ENCODE data around the gene RPL22. TPM values are rescaled to one million over a fixed set of nuclear protein-coding genes. Genes with fewer than 3 reads are reported as not detected.

The RPL22 gene
- total and polyA plus RNA-seq, 2 of the 8 experiments (the other 6 are each of a cell fraction or from before 2014, with no cell fraction given): 133 to 521 TPM

GRCh38 chr1:6222636-6223035 is 23.2 kb upstream of the RPL22 start:
- Histone ChIP-seq H3K4me2 (ENCODE audit: insufficient read depth in 1 of 2, low read depth in 2 of 2, low read length in 2 of 2) (no peak overlapping the region), H4K8ac (ENCODE audit: extremely low read depth, insufficient read depth, low read length) (no peak overlapping the region), H2BK15ac (ENCODE audit: low read length) (no peak overlapping the region), H2BK120ac (replicated peaks; ENCODE audit: low read depth, low read length) (no peak overlapping the region), H2BK20ac (ENCODE audit: low read length) (no peak overlapping the region), H4K5ac (ENCODE audit: insufficient read length, low read depth, low read length) (no peak overlapping the region), H3K27me3 (replicated peaks in 1 of 4; ENCODE audit: control insufficient read depth in 3 of 4, extremely low read depth in 1 of 4, insufficient read depth in 3 of 4, low read length in 3 of 4) (no peaks in the 10 kb centered on the region), H3K9ac (replicated peaks in 1 of 4; ENCODE audit: extremely low read depth in 1 of 4, low read depth in 3 of 4, low read length in 3 of 4) (no peak overlapping the region), H2AK5ac (ENCODE audit: low read depth, low read length) (no peak overlapping the region), H3K4me3 (ENCODE audit: extremely low read depth in 1 of 4, insufficient read depth in 2 of 4, low read depth in 3 of 4, low read length in 4 of 4) (no peak overlapping the region), H3K14ac (ENCODE audit: insufficient read length) (no peak overlapping the region), H2BK5ac (ENCODE audit: low read depth, low read length) (no peak overlapping the region), H3K23ac (ENCODE audit: insufficient read length) (no peak overlapping the region), H3K79me2 (ENCODE audit: control insufficient read depth in 1 of 2, insufficient read depth in 2 of 2, low read length in 2 of 2) (0 out of 4 replicates have a peak, but pooled peaks cover 0 to 2% of the 10 kb centered on the region in 2 experiments), H3K23me2 (ENCODE audit: low read depth, low read length) (no peaks in the 10 kb centered on the region), H3K4ac (replicated peaks; ENCODE audit: insufficient read length, low read depth, low read length) (no peak overlapping the region), H3K27ac (ENCODE audit: low read depth, low read length) (no peak overlapping the region), H3K36me3 (ENCODE audit: control insufficient read depth in 2 of 4, insufficient read depth in 4 of 4, low read length in 3 of 4) (peaks cover 9 to 50% (median 26%) of the 10 kb centered on the region in 4 experiments; a peak in 7 of 8 replicates), H2BK12ac (ENCODE audit: low read depth, low read length) (no peak overlapping the region), H4K20me1 (replicated peaks in 1 of 2; ENCODE audit: control insufficient read depth in 1 of 2, insufficient read depth in 2 of 2, low read length in 2 of 2) (peaks cover 6 to 19% of the 10 kb centered on the region in 2 experiments), H4K91ac (replicated peaks; ENCODE audit: insufficient read length, low read length) (no peak overlapping the region), H3K18ac (ENCODE audit: extremely low read depth, low read length) (no peak overlapping the region), H3K56ac (replicated peaks; ENCODE audit: insufficient read length, low read depth, low read length) (no peak overlapping the region), H3K4me1 (replicated peaks in 1 of 4; ENCODE audit: control insufficient read depth in 3 of 4, insufficient read depth in 4 of 4, low read length in 3 of 4) (no peaks in the 10 kb centered on the region; a peak in 1 of 7 replicates), H2AFZ (ENCODE audit: low read length) (no peak overlapping the region), H3K9me3 (ENCODE audit: insufficient read depth in 2 of 2, low read depth in 1 of 2, low read length in 1 of 2) (no peaks in the 10 kb centered on the region), H3K79me1 (ENCODE audit: low read depth, low read length) (peaks cover 5% of the 10 kb centered on the region)
- POLR2A ChIA-PET (ENCODE audit: partially characterized antibody): interaction anchor here (1.6 to 5.1 kb wide), 5 partner anchors 8 to 20 kb away, joined by 5 to 28 read pairs (median 8); no protein-coding TSS in a partner anchor
- DNase-seq (ENCODE audit: low read depth in 1 of 2, low spot score in 2 of 2) (no peak), FAIRE-seq (no peak)
- CTCF ChIA-PET (ENCODE audit: partially characterized antibody): interaction anchor here (1.4 to 10.4 kb wide), 4 partner anchors 13 to 24 kb away, joined by 4 to 74 read pairs (median 8); partner anchors contain the start of gene RNF207
- no peak for TF ChIP-seq ASH2L (IDR thresholded peaks at IDR 0.05; ENCODE audit: low read length)
- no peak for TF ChIP-seq JUND (IDR thresholded peaks at IDR 0.05; ENCODE audit: low read length)
- no peak for TF ChIP-seq MAFK (IDR thresholded peaks at IDR 0.05; ENCODE audit: low read depth, low read length)
- TF ChIP-seq TAF1 (IDR thresholded peaks at IDR 0.05; ENCODE audit: low read depth, low read length): no peak
- TF ChIP-seq GTF2F1 (IDR thresholded peaks at IDR 0.05; ENCODE audit: borderline replicate concordance, low read depth, low read length): no peak
- TF ChIP-seq TCF12 (IDR thresholded peaks at IDR 0.05; ENCODE audit: low read depth, low read length): no peak
- WGBS, 2 experiments (ENCODE audit: extremely low coverage in 1 of 2, insufficient coverage in 1 of 2, insufficient read length in 1 of 2, insufficient replicate concordance in 2 of 2, low coverage in 1 of 2, low lambda C conversion rate in 2 of 2, missing lambda C conversion rate in 1 of 2): 92% methylated on average over 6 of the region's 6 CpGs; no CpG with 5 or more reads in 1 of the 2 experiments
